K562 (cell line): ENCODE results near the gene INMT. TPM values are rescaled to one million over a fixed set of nuclear protein-coding genes. Genes with fewer than 3 reads are reported as not detected.

Experiments used
- BACH1 ChIP-seq: fragments of 200-800 bp; sonication (Bioruptor generic); IDR thresholded peaks from 2 replicates; pipeline ENCODE4 v1.6.1; 2016; ENCODE audit warnings: missing genetic modification characterization, missing compliant biosample characterization
- C11orf30 ChIP-seq: fragments of 450-650 bp; IDR thresholded peaks from 2 replicates; pipeline ENCODE4 v1.6.1; 2016; ENCODE audit warnings: low read depth, mild to moderate bottlenecking
- CEBPG ChIP-seq, 3 experiments: fragments of 200-800 bp in 1 of 3; sonication (Bioruptor generic) in 1 of 3; sonication (generic) in 1 of 3; formaldehyde crosslinking in 1 of 3; IDR thresholded peaks in 2 of 3; conservative IDR thresholded peaks in 1 of 3; 2 replicates each; pipeline versions ENCODE4 v1.6.1 to v1.8.0; 2016 to 2022; ENCODE audit warnings: missing compliant biosample characterization in 2 of 3, missing genetic modification characterization in 2 of 3, mild to moderate bottlenecking in 1 of 3, missing genetic modification reagents in 1 of 3
- DPF2 ChIP-seq: fragments of 450-650 bp; IDR thresholded peaks from 2 replicates; pipeline ENCODE4 v1.6.1; 2016
- EP400 ChIP-seq: fragments of 450-650 bp; IDR thresholded peaks from 2 replicates; pipeline ENCODE4 v1.6.1; 2017; ENCODE audit warnings: antibody characterized with exemption, mild to moderate bottlenecking, moderate library complexity
- KLF6 ChIP-seq: fragments of 250-450 bp; sonication (Bioruptor Pico); IDR thresholded peaks from 2 replicates; pipeline ENCODE4 v1.4.0; 2020; ENCODE audit warnings: mild to moderate bottlenecking, moderate library complexity, borderline replicate concordance
- NFE2L1 ChIP-seq: fragments of 450-650 bp; IDR thresholded peaks from 2 replicates; pipeline ENCODE4 v1.6.1; 2016; ENCODE audit warnings: missing genetic modification characterization, low read depth, mild to moderate bottlenecking, missing compliant biosample characterization, moderate library complexity, borderline replicate concordance
- NR3C1 ChIP-seq: sonication (generic); formaldehyde crosslinking; IDR thresholded peaks from 2 replicates; pipeline ENCODE4 v1.8.1; 2022; ENCODE audit warnings: missing genetic modification reagents
- SMAD1 ChIP-seq: fragments of 150-350 bp; IDR thresholded peaks from 2 replicates; pipeline ENCODE4 v1.6.1; 2014; ENCODE audit warnings: low read length, low read depth; ENCODE audit not compliant: partially characterized antibody
- SMAD4 ChIP-seq: fragments of 250-450 bp; sonication (Bioruptor Pico); conservative IDR thresholded peaks from 2 replicates; pipeline ENCODE4 v1.8.0; 2021; ENCODE audit warnings: inconsistent platforms, mild to moderate bottlenecking, moderate library complexity
- SP1 ChIP-seq: sonication (generic); formaldehyde crosslinking; IDR thresholded peaks from 2 replicates; pipeline ENCODE4 v1.8.1; 2022; ENCODE audit warnings: mild to moderate bottlenecking, missing genetic modification reagents
- SRSF3 ChIP-seq: fragments of 200-400 bp; formaldehyde crosslinking; IDR thresholded peaks from 2 replicates; pipeline ENCODE4 v1.6.1; 2016; ENCODE audit warnings: mild to moderate bottlenecking, low read length, moderate library complexity; ENCODE audit not compliant: insufficient read depth
- TAL1 ChIP-seq: fragments of 450-650 bp; IDR thresholded peaks from 2 replicates; pipeline ENCODE4 v1.6.1; 2016; ENCODE audit warnings: mild to moderate bottlenecking
- TGIF2 ChIP-seq: sonication (generic); formaldehyde crosslinking; IDR thresholded peaks from 2 replicates; pipeline ENCODE4 v1.8.1; 2022; ENCODE audit warnings: mild to moderate bottlenecking, missing genetic modification reagents, moderate library complexity
- THAP7 ChIP-seq: fragments of 250-450 bp; sonication (Bioruptor Pico); IDR thresholded peaks from 2 replicates; pipeline ENCODE4 v1.5.0; 2021
- ZFP1 ChIP-seq: fragments of 450-650 bp; formaldehyde crosslinking; IDR thresholded peaks from 2 replicates; pipeline ENCODE4 v1.4.0; 2020; ENCODE audit warnings: mild to moderate bottlenecking, mixed read lengths
- ZKSCAN8 ChIP-seq: fragments of 200-800 bp; sonication (Bioruptor generic); IDR thresholded peaks from 2 replicates; pipeline ENCODE4 v1.6.1; 2016; ENCODE audit warnings: missing genetic modification characterization, missing compliant biosample characterization
- ZNF140 ChIP-seq: fragments of 250-450 bp; sonication (Bioruptor Pico); IDR thresholded peaks from 2 replicates; pipeline ENCODE4 v1.8.0; 2021; ENCODE audit warnings: moderate library complexity, mild to moderate bottlenecking, inconsistent platforms
- ZNF79 ChIP-seq: fragments of 250-450 bp; sonication (Bioruptor Pico); IDR thresholded peaks from 2 replicates; pipeline ENCODE4 v1.4.0; 2020; ENCODE audit warnings: low read depth, mild to moderate bottlenecking, moderate library complexity
- polyA plus RNA-seq, 8 experiments: library from polyadenylated mRNA; depleted of rRNA in 4 of 8; stranded (reverse) in 5 of 8; unstranded in 3 of 8; fragments of >200 nt; fragmentation: Nextera tagmentation in 2 of 8; fragmentation: Illumina TruSeq in 1 of 8; extraction: Ambion mirVana in 2 of 8; extraction: Trizol in 1 of 8; gene quantifications; 2 replicates each; pipeline versions ENCODE4 v1.2.1 to v1.2.3, GENCODE V29; 2011 to 2014; ENCODE audit warnings: inconsistent platforms in 1 of 8, missing spikeins in 1 of 8
- total RNA-seq, 7 experiments: library from RNA; depleted of rRNA in 6 of 7; stranded (reverse); fragments of >200 nt in 6 of 7; fragmentation: Illumina TruSeq in 2 of 7; extraction: Trizol in 2 of 7; gene quantifications; 2 replicates each; pipeline versions ENCODE4 v1.2.1 to v1.2.3, GENCODE V29; 2011 to 2021; ENCODE audit warnings: low replicate concordance in 1 of 7
- TF ChIP-seq, protein P1 (sequence below): sonication (generic); formaldehyde crosslinking; IDR thresholded peaks from 2 replicates; pipeline ENCODE4 v1.8.1; 2022; ENCODE audit warnings: missing genetic modification reagents
- TF ChIP-seq, protein P2 (sequence below): sonication (generic); formaldehyde crosslinking; IDR thresholded peaks from 2 replicates; pipeline ENCODE4 v1.8.0; 2022; ENCODE audit warnings: mild to moderate bottlenecking, missing genetic modification reagents, borderline replicate concordance
- TF ChIP-seq, protein P3 (sequence below): fragments of 250-450 bp; sonication (Bioruptor Pico); IDR thresholded peaks from 2 replicates; pipeline ENCODE4 v1.4.0; 2020; ENCODE audit warnings: borderline replicate concordance

The INMT gene
- total and polyA plus RNA-seq, 9 of the 15 experiments (the other 6 are each of a cell fraction or from before 2014, with no cell fraction given): 0.04 to 0.27 TPM; not detected in 7

DNA sequence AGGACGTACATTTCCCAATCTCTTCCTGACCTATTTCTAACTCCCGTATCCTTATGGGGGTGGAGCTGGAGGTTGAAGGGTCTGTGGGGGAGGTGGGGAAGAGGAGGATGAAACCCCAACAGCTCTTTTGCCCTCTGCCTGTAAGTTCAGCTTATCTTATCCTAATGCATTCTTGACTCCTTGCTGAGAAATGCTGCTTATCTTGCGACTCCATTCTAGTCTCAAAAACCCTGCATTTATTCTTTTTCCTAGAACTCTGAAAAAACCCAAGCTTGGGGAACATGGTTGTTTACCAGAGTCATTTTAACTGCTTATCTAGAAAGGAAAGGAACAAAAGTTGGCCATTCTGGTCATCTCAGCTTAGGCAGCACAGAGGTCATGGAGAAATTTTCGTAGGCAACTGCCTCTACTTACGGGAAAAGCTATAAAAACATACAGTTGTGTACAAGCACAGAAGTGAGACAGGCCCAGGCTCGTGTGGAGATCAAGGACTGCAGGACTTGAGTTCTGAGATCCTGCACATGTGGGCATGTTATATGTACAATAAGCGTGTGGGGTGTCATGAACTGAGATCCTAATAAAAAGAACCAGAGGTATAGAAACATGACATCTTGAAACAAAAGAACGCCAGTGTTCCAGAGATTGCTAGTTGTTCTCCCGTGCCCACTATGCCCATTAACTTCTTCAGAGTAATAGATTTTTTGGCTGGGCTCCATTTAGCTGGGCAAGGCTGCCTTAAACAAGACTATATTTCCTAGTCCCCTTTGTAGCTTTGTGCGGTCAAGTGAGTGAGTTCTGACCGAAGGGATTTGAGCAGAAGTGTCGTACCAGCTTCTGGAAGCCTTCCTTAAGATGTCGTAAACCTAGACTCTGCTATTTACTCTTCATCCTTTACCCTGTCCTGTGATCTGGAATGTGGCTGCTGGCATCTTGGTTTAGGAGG is 9.6 kb downstream of the INMT start (continued):
- TF ChIP-seq, protein P1, sequence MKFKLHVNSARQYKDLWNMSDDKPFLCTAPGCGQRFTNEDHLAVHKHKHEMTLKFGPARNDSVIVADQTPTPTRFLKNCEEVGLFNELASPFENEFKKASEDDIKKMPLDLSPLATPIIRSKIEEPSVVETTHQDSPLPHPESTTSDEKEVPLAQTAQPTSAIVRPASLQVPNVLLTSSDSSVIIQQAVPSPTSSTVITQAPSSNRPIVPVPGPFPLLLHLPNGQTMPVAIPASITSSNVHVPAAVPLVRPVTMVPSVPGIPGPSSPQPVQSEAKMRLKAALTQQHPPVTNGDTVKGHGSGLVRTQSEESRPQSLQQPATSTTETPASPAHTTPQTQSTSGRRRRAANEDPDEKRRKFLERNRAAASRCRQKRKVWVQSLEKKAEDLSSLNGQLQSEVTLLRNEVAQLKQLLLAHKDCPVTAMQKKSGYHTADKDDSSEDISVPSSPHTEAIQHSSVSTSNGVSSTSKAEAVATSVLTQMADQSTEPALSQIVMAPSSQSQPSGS (CRISPR knock-in tag): no peak
- TF ChIP-seq DPF2 (peak; percentile 99), ZFP1 (CRISPR knock-in tag) (no peak), TGIF2 (CRISPR knock-in tag) (no peak), ZNF140 (CRISPR knock-in tag) (no peak), NR3C1 (CRISPR knock-in tag) (no peak), TAL1 (peak; percentile 98), ZKSCAN8 (CRISPR knock-in tag) (no peak), C11orf30 (no peak), BACH1 (tag) (peak; percentile 17; the same call in 1 of the 2 replicates), THAP7 (no peak), SP1 (CRISPR knock-in tag) (no peak; the same call in 1 of the 2 replicates), SMAD1 (peak; percentile 87), NFE2L1 (tag) (no peak), CEBPG (CRISPR knock-in tag; IDR thresholded peaks at IDR 0.05) (no peak), CEBPG (tag; conservative IDR thresholded peaks at IDR 0.05 in 1 of 2, IDR thresholded peaks at IDR 0.05 in 1 of 2) (peak in 1 of 2 experiments; percentile 78; a peak in 2 of 4 replicates), EP400 (peak; percentile 72), SMAD4 (CRISPR knock-in tag) (peak; percentile 98), SRSF3 (no peak), ZNF79 (CRISPR knock-in tag) (no peak), KLF6 (CRISPR knock-in tag) (no peak; the same call in 1 of the 2 replicates)
- TF ChIP-seq, protein P2, sequence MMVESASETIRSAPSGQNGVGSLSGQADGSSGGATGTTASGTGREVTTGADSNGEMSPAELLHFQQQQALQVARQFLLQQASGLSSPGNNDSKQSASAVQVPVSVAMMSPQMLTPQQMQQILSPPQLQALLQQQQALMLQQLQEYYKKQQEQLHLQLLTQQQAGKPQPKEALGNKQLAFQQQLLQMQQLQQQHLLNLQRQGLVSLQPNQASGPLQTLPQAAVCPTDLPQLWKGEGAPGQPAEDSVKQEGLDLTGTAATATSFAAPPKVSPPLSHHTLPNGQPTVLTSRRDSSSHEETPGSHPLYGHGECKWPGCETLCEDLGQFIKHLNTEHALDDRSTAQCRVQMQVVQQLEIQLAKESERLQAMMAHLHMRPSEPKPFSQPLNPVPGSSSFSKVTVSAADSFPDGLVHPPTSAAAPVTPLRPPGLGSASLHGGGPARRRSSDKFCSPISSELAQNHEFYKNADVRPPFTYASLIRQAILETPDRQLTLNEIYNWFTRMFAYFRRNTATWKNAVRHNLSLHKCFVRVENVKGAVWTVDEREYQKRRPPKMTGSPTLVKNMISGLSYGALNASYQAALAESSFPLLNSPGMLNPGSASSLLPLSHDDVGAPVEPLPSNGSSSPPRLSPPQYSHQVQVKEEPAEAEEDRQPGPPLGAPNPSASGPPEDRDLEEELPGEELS (CRISPR knock-in tag): peak; percentile 45; the same call in 1 of the 2 replicates
- TF ChIP-seq, protein P3, sequence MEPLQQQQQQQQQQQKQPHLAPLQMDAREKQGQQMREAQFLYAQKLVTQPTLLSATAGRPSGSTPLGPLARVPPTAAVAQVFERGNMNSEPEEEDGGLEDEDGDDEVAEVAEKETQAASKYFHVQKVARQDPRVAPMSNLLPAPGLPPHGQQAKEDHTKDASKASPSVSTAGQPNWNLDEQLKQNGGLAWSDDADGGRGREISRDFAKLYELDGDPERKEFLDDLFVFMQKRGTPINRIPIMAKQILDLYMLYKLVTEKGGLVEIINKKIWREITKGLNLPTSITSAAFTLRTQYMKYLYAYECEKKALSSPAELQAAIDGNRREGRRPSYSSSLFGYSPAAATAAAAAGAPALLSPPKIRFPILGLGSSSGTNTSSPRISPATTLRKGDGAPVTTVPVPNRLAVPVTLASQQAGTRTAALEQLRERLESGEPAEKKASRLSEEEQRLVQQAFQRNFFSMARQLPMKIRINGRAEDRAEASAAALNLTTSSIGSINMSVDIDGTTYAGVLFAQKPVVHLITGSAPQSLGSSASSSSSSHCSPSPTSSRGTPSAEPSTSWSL (CRISPR knock-in tag): no peak
